ENCODE results near the gene TM4SF4.

- TF ChIP-seq CTCF (IDR thresholded peaks at IDR 0.05) (no peak), POLR2A (IDR thresholded peaks at IDR 0.05) (no peak)
Observed at GRCh38 chr3:149496891-149497290, 22.4 kb downstream of the TM4SF4 start.
